GM18511 (cell line): ENCODE data around the gene MGST2.

Source experiments
- ATAC-seq: cut with Tn5 transposase; IDR thresholded peaks from one replicate; pipeline ENCODE4 v1.9.1; 2021; ENCODE audit warnings: mild to moderate bottlenecking, moderate library complexity; ENCODE audit not compliant: unreplicated experiment

MGST2 gene

GRCh38 chr4:139643042-139643895, 22.4 kb upstream of the MGST2 start:
- ATAC-seq, result no peak

- ATAC-seq, result no peak
Measured at GRCh38 chr4:139645458-139645857, 20.2 kb upstream of the MGST2 start.

GRCh38 chr4:139647184-139647583, 18.4 kb upstream of the MGST2 start:
- ATAC-seq, result no peak

- ATAC-seq, result no peak
Measured at GRCh38 chr4:139647952-139648351, 17.7 kb upstream of the MGST2 start.

DNA sequence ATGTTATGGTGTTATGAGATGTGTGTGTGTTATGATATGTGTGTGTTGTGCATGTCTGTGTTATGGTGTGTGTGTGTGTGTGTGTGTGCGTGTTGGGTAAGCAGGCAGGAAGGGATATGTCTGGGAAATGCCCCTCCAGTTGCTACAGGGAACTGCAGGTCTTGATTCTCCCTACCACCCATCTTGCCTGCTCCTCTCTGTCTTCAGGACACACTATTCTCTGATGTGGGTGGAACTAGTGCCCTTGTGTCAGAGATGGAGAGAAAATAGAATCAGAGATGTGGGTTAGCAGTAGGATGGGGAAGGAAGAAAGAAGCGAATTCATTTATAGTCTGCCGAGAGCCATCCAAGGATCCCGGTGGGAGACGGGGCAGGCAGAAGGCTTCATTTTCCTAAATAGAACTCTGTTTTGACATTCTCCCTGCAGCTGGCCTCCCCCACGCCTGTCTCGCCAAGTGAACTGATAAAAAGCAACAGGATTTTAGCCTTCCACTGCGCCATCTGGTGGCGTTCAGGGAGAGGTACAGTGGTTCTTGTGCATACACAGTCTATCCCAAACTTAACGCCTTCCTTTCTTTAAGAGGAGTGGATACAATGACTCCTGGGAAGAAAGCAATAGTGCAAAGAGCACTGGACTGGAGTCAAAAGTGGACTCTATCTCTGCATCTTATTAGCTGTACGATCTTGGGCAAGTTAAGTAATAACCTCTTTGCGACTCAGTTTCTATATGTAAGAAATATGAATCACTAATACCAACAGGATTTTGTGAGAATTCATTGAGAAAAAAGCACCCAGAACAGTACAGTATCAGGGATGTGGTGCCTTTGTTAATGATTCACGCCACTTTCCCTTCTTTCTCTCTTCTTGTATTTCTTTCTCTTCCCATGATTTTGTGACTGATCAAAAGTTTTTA, 14.1 kb upstream of the MGST2 start:
- ATAC-seq, result peak; percentile 88

GRCh38 chr4:139654516-139654915, 11.1 kb upstream of the MGST2 start:
- ATAC-seq, result no peak

DNA sequence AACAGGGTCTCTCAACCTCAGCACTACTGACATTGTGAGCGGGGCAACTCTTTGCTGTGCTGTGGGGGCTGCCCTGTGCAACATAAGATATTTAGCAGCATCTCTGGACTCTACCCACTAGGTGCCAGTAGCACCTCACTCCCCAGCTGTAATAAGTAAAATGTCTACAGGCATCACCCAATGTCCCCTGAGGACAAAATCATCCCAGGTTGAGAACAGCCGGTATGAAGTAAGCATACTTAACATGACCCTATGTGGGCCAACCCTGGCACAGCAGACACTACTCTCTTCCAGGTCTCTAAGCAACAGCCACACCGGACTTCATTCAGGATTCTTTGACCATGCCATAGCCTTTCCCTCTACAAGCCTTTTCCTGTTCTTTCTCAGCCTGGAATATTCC, 10.5 kb upstream of the MGST2 start:
- ATAC-seq, result peak; percentile 34

GRCh38 chr4:139656614-139657486, 8.8 kb upstream of the MGST2 start:
- peak; percentile 79 for ATAC-seq

GRCh38 chr4:139658185-139658584, 7.4 kb upstream of the MGST2 start:
- ATAC-seq, result no peak

GRCh38 chr4:139658586-139659382, 6.8 kb upstream of the MGST2 start:
- ATAC-seq, result no peak

- ATAC-seq, result no peak
Measured at GRCh38 chr4:139659735-139660424, 5.7 kb upstream of the MGST2 start.

DNA sequence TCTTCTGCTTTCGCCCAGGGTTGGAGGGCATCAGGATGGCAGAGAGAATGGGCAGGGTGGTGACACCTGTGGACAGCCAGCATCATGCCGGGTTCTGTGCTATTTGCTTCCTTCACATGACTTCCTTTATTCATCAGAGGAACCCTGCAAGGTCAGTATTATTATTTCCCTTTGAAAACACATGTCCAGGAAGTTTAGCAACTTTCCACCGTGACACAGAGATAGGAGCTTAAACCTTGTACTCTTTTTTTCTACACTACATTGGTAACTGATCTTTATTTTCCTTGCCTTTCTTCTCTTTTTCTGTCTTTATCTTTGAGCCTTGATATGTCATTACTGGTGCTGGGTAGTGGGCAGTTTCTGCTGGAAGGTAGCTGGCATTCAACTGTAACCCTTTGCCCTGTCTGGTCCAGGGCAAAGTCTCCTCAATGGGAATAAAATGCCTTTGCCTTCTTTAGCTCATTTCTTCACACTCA, 5.0 kb upstream of the MGST2 start:
- no peak for ATAC-seq

DNA sequence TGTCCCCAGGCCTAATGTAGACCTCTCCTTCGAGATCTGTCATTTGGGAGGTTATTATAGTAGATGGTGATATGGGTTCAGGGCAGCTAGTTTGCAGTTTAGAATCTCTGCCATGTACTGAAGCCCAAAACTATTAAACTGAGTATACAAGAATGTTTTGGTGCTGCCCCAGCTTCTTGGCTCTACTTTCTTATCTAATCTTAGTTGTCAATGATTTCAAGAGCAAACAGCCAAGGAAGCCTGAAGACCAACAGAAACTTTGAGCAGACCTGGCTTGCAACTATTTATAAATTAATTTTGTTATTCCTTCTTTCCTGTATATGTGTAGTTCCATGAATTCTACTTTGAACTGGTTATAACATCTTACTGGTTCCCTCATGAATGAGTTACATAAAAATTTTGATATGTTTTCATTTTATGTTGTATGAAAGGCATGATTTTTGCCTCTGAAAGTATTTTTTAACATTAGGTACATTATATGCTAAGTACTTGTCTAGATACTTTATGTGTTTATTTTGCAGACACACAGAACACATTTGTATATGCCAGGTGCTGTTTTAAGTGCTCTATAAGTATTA, 2.0 kb upstream of the MGST2 start:
- ATAC-seq, result no peak

GRCh38 chr4:139664442-139664841, 1.2 kb upstream of the MGST2 start:
- ATAC-seq, result no peak

GRCh38 chr4:139665079-139665689, 435 bp upstream of the MGST2 start:
- ATAC-seq, result peak; percentile 7

- no peak for ATAC-seq
Measured at GRCh38 chr4:139666735-139667281, 1.2 kb downstream of the MGST2 start.

GRCh38 chr4:139668036-139668435, 2.4 kb downstream of the MGST2 start:
- ATAC-seq, result no peak

- ATAC-seq, result no peak
Measured at GRCh38 chr4:139668658-139669201, 3.1 kb downstream of the MGST2 start.
